ENCODE data around the gene PRKN.
"Not testable (repeated sequence)": the region's sequence is repeated elsewhere in the genome, so short reads cannot be mapped to it uniquely, and the experiment has no call there.

PRKN gene

DNA sequence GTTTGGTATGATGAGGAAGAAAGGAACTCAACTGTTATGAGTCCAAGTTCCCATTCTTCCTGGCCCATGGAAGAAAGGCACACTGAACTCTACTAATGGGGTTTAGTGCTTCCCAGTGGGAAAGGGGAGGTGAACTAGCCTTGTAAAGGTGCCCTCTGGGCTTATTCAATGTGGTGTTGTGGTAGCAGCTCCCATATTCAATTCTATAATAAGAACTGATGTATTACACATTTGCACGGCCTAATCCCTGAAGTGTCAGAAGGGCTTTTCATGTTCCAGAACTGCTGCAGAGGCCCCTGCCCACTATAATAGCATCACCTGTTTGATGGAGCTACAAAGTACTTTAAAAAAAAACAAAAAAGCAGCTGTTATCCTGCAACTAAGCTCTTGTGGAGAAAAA lies 17.1 kb downstream of the PRKN start:
- DNase-seq = no peak

DNA sequence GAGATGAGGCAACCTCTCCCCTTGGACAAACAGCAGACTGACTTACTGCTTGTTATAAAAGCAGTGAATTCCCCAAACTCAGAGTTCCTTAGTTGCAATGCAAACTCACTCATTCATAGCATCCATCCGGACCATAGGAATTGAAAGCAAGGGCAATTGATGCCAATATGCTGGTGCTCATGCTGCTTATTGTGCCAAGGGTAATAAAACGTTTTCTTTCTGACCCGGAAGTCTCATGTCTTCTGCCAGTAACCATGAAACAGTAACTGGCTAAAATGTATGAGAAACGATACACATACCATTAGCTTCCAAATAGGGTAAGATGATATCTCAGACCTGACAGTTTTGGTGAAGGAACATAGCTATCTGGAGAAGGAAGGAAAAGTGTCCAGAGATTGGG lies 18.1 kb downstream of the PRKN start:
- no peak for DNase-seq

DNA sequence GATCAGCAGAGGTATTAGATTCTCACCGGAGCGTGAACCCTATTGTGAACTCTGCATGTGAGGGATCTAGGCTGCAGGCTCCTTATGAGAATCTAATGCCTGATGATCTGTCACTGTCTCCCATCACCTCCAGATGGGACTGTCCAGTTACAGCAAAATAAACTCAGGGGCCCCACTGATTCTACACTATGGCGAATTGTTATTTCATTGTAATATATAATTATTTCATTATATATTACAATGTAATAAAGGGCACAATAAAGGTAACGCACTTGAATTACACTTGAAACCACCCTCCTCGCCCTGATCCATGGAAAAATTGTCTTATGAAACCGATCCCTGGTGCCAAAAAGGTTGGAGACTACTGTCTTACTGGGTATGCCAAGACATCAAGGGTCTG lies 18.6 kb downstream of the PRKN start:
- DNase-seq = no peak

GRCh38 chr6:162706232-162706631 lies 21.3 kb downstream of the PRKN start:
- no peak for DNase-seq

GRCh38 chr6:162705736-162706135 lies 21.8 kb downstream of the PRKN start:
- no peak for DNase-seq

DNA sequence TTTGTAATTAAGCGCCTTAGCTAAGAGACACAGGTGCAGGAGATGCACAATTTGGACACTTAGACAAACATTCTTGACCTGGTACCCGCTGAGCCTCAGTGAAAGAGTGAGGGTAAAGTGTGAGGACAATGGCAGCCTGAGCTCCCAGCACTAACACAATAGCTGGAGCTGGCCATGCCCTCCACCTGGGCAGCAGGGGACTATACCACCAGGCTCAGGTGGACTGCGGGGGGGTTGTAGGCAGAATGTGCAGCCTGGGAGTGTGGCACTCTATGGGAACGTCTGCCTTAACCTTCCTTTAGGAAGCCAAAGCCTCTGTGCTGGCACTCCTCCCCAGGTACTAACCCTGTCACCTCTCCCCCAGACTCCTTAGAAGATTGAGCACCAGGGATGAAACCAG lies 23.6 kb downstream of the PRKN start:
- no peak for DNase-seq

DNA sequence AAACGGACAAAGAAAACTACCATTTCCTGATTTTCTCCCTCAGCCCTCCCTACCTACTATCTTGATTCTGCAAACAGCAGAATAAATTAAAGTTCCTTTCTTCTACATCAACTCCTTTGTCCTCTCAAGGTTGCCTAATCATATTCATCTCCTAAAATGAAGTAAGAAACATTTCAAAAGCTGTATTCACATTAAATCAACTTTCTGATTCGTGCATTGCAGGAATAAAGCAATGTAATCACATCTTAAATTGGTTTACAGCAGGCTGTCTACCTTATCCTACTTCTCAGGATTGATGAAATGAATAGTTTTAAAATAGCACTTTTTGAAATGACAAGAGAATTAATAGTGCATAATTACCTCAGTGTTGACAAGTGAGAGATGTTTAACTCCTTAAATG lies 25.1 kb downstream of the PRKN start:
- DNase-seq = no peak

GRCh38 chr6:162701551-162701950 lies 26.0 kb downstream of the PRKN start:
- no peak for DNase-seq

GRCh38 chr6:162700966-162701365 lies 26.6 kb downstream of the PRKN start:
- no peak for DNase-seq

DNA sequence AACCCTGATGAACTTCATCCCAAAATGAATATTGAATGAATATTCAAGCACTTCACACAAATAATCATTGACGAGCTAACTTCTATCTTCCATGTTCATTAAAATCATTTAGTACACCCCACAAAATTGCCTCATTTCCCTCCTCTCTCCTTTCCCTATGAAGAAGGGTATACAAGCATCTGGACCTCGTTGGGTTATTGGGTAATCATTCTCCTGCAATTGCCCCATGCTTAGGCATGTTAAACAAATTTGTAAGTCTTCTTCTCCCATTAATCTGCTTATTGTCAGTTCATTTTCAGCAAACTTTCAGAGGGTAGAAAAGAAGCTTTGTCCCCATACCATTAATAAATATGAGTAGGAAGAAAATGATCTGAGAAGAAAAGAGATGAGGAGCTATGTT lies 27.6 kb downstream of the PRKN start:
- DNase-seq = no peak

DNA sequence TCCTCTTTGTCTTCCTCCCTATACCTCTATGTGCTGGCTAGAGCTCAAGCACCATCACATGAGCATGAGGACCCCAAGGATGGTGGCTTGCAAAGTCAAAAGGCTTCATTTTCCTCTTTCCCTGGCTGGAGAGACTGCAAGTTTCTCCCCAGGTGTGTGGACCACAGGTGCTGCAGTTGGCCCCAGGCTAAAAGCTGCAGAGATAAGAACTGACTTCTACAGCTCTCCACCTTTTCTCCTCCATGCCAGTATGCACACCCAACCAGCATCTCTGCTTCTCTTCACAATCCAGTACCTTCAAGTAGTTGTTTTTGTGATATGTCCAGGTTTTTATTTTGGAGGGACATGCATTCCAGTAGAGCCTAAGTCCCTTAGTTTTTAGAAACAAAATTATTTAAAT lies 29.1 kb downstream of the PRKN start:
- no peak for DNase-seq

DNA sequence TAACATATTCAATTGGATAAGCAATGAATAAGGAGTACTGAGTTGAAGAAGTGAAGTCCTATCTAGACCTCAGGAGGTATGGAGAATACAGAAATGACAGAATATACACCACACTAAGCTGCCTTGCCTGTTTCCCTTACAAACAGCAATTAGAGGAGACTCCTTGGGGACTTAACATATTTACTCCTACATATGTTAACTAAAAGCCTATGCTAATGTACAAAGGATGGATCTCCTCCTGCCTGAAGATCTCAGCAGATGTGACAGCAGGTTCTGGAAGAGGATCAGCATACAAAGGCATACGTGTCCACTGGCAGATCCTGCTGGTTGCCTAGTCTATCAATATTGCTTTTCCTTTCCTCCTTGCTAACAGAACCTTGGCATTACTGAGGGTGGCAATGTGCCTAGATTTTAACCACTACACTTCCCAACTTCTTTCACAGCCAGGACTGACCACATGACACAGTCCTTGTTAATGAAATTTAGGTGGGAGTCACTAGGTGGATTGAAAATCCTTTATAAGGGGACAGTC lies 29.6 kb downstream of the PRKN start:
- DNase-seq = no peak

- DNase-seq = no peak
Observed at GRCh38 chr6:162690158-162690557, 37.4 kb downstream of the PRKN start.

- no peak for DNase-seq
Observed at GRCh38 chr6:162688751-162689345, 38.7 kb downstream of the PRKN start.

- DNase-seq = no peak
Observed at GRCh38 chr6:162685586-162685985, 42.0 kb downstream of the PRKN start.

DNA sequence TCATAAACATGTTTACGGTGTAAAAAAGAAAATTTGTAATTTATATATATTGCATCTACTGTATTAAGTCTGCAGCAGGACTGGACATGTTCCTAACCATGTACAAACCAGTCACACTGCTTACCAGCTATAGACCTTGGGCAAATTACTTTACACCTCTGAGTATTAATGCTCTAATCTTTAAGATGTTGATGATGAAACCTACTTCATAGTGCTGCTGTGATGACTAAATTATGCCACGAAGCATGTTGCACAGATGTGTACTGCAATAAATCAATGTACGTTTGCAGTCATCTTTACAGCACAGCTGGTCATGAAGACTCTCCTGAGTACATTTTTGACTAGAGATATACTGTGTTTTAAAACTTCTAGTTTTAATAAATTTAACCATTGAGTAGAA lies 42.6 kb downstream of the PRKN start:
- DNase-seq = no peak

- no peak for DNase-seq
Observed at GRCh38 chr6:162684052-162684451, 43.5 kb downstream of the PRKN start.

- no peak for DNase-seq
Observed at GRCh38 chr6:162683135-162683534, 44.4 kb downstream of the PRKN start.

DNA sequence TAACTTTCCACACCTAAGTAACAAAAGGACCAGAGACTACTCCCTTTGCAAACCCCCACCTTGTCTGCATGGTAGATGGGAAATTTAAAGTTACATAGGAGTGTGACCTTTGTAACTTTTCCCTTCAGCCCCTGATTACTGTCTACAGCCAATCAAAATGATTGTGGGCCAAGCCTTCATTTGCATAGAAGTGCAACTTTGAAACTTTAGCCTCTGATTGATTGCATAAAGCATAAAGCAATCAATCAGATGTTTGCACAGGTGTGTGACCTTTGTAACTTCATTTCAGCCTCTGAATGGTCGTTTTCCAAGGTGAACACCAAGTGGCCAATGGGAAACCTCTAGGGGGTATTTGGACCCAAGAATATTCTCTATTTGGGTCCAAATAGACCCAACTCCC lies 46.1 kb downstream of the PRKN start:
- DNase-seq = no peak

DNA sequence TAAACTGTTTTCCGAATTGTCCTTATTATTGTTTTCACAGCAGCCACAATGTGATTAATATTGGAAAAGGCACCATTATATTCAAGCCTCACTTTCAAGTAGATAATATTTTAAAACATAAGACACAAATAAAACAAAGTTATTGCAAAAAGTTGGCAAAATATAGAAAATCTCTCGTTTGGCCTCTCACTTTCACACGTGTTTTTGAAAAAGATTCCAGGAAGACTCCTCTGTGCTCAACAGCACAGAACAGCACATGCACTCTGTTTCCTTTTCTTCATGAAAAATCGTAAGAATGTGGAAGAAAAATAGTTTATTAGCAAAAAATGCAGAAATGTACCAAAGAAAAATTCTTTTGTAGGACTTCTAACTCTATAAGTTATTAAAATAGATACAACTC lies 46.7 kb downstream of the PRKN start:
- no peak for DNase-seq

DNA sequence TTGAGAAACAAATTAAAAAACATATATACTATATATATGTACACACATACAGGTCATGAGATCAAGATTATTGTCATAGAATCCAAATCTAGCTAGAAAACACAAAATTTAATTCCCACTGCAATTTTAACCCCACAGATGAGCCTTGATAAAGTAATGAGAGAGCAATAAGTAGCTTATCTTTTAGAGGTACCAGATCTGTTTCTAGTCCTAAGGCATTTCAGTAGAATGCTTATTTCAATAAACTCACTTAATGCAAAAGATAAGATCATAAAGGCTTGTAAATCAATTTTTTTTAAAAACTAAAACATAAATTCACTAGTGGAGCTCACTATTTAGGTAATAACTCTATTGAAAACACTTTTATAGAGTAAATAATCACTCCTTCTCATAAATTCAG lies 47.2 kb downstream of the PRKN start:
- DNase-seq = no peak

GRCh38 chr6:162679681-162680080 lies 47.9 kb downstream of the PRKN start:
- no peak for DNase-seq

- not testable (repeated sequence) for DNase-seq
Observed at GRCh38 chr6:162678896-162679295, 48.7 kb downstream of the PRKN start.

DNA sequence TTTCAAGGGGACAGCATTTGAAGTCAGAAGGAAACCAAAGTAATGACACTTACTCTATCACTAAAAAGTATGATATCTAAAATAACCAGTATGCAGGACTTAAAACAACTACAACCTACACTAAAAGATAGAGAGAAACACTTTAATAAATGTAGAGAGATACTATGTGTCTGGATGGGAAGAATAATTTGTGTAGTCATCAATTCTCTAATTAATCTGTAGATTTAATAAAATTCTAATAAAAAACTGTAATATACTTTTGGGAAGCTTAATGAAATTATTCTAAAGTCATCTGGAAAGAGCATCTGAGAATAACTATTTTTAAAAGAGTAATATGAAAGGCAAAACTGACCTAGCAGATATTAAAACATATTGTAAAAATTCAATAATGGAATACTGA lies 52.1 kb downstream of the PRKN start:
- no peak for DNase-seq

GRCh38 chr6:162674452-162674851 lies 53.1 kb downstream of the PRKN start:
- DNase-seq = no peak
